Chondrocyte (in vitro differentiated cells): ENCODE data around the gene NOP53. TPM values are rescaled to one million over a fixed set of nuclear protein-coding genes. Genes with fewer than 3 reads are reported as not detected.

ENCODE experiments used
- DNase-seq: peaks from one replicate; pipeline ENCODE4 v3.0.0; 2021; ENCODE audit warnings: mixed read lengths, low spot score
- H3K27ac Mint-ChIP-seq: one replicate; pipeline ENCODE4 v1.8.0; 2021; ENCODE audit warnings: mild to moderate bottlenecking, moderate library complexity, mixed read lengths; ENCODE audit not compliant: unreplicated experiment
- H3K27me3 Mint-ChIP-seq: 2 replicates; pipeline ENCODE4 v1.8.0; 2021; ENCODE audit warnings: low read depth, mixed read lengths
- H3K36me3 Mint-ChIP-seq: 2 replicates; pipeline ENCODE4 v1.8.0; 2021; ENCODE audit warnings: low read depth, mixed read lengths
- H3K4me1 Mint-ChIP-seq: 2 replicates; pipeline ENCODE4 v1.8.0; 2021; ENCODE audit warnings: low read depth, mild to moderate bottlenecking, mixed read lengths
- H3K4me3 Mint-ChIP-seq: one replicate; pipeline ENCODE4 v1.8.0; 2021; ENCODE audit warnings: mild to moderate bottlenecking, moderate library complexity, mixed read lengths; ENCODE audit not compliant: unreplicated experiment
- H3K9me3 Mint-ChIP-seq: 2 replicates; pipeline ENCODE4 v1.8.0; 2021; ENCODE audit warnings: low read depth, mixed read lengths
- total RNA-seq: library from RNA; stranded (reverse); gene quantifications from 3 replicates; pipeline ENCODE4 v1.2.1, GENCODE V29; 2021
- TF ChIP-seq, protein P1 (sequence below): fragments of 200-600 bp; sonication (generic); IDR thresholded peaks from 2 replicates; pipeline ENCODE4 v1.5.0; 2021; ENCODE audit warnings: antibody characterized with exemption, mild to moderate bottlenecking, moderate library complexity

NOP53 gene
- total RNA-seq, 1 donor from 2014 or later: 108 TPM

DNA sequence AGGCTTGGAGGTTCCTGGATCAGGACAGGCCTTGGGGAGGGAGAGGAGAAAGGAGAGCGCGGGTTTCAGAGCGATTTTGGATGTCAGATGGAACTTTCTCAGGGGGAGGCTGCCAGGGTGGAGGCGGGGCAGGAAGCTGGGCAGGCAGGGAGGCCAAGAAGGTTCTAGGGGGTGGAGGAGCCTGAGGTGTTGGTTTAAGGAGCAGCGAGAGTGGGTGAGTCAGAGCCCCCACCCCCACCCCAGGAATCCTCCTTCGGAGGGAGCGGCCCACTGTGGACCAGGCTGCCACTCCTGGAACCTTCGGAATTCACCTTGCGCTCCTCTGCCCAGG, 15.9 kb upstream of the NOP53 start:
- Mint-ChIP-seq H3K4me3 (peak overlapping the region; percentile 76), H3K9me3 (no peaks in the 10 kb centered on the region), H3K36me3 (peaks cover 42% of the 10 kb centered on the region), H3K27me3 (no peaks in the 10 kb centered on the region), H3K27ac (peak overlapping the region; percentile 95), H3K4me1 (peaks cover 79% of the 10 kb centered on the region)
- TF ChIP-seq, protein P1, sequence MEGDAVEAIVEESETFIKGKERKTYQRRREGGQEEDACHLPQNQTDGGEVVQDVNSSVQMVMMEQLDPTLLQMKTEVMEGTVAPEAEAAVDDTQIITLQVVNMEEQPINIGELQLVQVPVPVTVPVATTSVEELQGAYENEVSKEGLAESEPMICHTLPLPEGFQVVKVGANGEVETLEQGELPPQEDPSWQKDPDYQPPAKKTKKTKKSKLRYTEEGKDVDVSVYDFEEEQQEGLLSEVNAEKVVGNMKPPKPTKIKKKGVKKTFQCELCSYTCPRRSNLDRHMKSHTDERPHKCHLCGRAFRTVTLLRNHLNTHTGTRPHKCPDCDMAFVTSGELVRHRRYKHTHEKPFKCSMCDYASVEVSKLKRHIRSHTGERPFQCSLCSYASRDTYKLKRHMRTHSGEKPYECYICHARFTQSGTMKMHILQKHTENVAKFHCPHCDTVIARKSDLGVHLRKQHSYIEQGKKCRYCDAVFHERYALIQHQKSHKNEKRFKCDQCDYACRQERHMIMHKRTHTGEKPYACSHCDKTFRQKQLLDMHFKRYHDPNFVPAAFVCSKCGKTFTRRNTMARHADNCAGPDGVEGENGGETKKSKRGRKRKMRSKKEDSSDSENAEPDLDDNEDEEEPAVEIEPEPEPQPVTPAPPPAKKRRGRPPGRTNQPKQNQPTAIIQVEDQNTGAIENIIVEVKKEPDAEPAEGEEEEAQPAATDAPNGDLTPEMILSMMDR: no peak
- DNase-seq: no peak

DNA sequence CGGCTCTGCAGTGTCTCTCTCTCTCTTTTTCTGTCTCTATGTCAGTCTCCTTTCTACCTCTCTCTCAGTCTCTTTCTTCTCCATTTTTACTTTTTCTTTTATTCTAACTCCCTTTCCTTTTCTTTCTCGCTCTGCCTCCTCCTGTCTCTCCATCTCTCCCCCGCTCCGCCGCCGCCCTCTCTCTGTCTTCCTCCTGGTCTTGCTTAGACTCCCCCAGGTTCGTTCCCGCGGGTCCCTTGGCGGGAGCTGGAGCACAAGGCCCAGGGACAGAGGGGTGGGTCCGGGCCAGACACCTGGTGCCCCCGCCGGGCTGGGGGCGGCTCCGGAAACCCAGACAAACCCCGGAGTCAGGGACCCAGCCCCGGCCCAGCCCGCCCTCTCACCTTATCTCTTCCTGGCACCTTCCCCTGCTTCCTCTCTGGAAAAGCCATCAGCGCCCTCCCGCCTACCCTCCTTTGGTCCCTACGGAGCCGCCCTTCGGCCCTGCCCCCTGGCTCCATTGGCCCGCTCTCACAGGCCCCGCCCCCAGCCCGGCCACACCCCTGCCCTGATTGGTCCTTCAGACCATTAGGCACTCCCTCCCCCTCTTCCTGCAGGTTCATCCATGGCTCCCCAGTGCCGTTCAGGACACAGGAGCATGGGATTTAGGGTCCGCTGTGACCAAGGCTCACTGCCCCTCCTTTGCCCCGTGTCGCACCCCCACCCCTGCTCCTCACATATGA, 15.4 kb upstream of the NOP53 start:
- H3K27ac Mint-ChIP-seq: peak overlapping the region; percentile 95
- H3K27me3 Mint-ChIP-seq: no peaks in the 10 kb centered on the region
- no peak for DNase-seq
- TF ChIP-seq, protein P1: no peak
- H3K4me3 Mint-ChIP-seq: peak overlapping the region; percentile 76
- peaks cover 74% of the 10 kb centered on the region for H3K4me1 Mint-ChIP-seq
- H3K9me3 Mint-ChIP-seq: no peaks in the 10 kb centered on the region
- H3K36me3 Mint-ChIP-seq: peaks cover 40% of the 10 kb centered on the region

DNA sequence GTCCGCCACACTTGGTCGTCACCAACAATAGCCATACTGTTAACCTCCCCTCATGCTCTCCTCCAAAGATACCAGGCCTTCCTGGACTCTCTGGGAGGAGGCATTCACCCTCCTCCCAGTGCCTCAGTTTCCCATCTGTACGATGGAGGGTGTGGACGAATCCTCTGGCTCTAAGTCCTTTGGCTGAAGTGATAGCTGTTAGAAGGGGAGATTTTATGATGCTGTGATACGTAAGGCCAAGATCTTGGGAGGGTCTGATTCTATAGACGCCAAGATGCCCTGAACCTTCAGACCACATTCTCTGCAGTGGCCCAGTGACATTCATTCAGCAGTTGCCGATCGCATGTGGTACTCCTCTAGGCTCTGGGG, 14.8 kb upstream of the NOP53 start:
- peaks cover 37% of the 10 kb centered on the region for H3K36me3 Mint-ChIP-seq
- H3K27ac Mint-ChIP-seq: peak overlapping the region; percentile 74
- H3K27me3 Mint-ChIP-seq: no peaks in the 10 kb centered on the region
- TF ChIP-seq, protein P1: no peak
- peaks cover 68% of the 10 kb centered on the region for H3K4me1 Mint-ChIP-seq
- H3K4me3 Mint-ChIP-seq: no peak overlapping the region
- DNase-seq: no peak
- H3K9me3 Mint-ChIP-seq: no peaks in the 10 kb centered on the region

DNA sequence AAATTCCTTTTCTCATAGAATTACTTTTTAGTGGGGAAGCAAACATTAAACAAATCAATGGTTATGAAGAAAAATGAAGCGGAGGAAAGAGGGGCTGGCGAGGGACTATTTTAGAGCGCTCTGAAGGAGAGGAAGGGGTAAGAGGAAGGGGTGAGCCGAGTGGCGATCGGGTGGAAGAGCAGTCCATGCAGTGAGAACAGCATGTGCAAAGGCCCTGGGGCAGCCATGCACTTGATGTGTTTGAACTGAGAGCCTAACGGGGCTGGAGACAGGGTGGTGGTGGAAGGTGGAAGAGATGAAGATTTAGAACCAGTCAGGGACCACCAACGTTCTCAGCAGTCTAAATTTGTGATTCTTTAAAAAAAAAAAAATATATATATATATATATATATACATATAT, 14.4 kb upstream of the NOP53 start:
- H3K9me3 Mint-ChIP-seq: no peaks in the 10 kb centered on the region
- TF ChIP-seq, protein P1: no peak
- no peak overlapping the region for H3K4me3 Mint-ChIP-seq
- peaks cover 65% of the 10 kb centered on the region for H3K4me1 Mint-ChIP-seq
- no peak for DNase-seq
- H3K27ac Mint-ChIP-seq: peak overlapping the region; percentile 74
- no peaks in the 10 kb centered on the region for H3K27me3 Mint-ChIP-seq
- H3K36me3 Mint-ChIP-seq: peaks cover 37% of the 10 kb centered on the region

DNA sequence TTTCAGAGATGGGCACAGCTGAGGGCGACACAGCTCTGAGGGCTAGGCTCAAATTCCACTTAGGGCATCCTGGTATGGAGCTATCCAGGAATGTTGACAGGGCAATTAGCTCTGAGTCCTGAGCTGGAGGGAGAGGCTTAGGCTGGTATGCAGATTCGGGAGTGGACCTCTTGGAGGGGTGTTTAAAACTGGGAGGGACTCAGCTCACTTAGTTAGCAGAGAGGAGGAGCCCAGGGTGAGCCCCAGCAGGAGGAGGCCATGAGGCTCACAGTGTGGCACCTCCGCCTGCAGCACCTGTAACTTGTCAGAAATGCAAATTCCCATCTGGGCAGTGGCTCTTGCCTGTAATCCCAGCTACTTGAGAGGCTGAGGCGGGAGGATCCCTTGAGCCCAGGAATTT, 10.2 kb upstream of the NOP53 start:
- no peaks in the 10 kb centered on the region for H3K27me3 Mint-ChIP-seq
- H3K27ac Mint-ChIP-seq: peak overlapping the region; percentile 80
- H3K9me3 Mint-ChIP-seq: no peaks in the 10 kb centered on the region
- H3K4me3 Mint-ChIP-seq: no peak overlapping the region
- H3K4me1 Mint-ChIP-seq: peaks cover 35% of the 10 kb centered on the region
- peaks cover 34% of the 10 kb centered on the region for H3K36me3 Mint-ChIP-seq
- no peak for DNase-seq
- TF ChIP-seq, protein P1: no peak
